T-helper 1 cell treated with Interleukin-12 subunit alpha and Interleukin-12 subunit beta and Interleukin-4 antibody, amounts not matched to agents 30 μg/mL and 1 μg/mL, for 36 hours (primary cell): Measurements from ENCODE around the gene CISD1.

Source experiments
- H3K27ac Mint-ChIP-seq: one replicate; pipeline ENCODE4 v1.8.0; 2021; ENCODE audit warnings: mild to moderate bottlenecking, mixed read lengths
- H3K27me3 Mint-ChIP-seq: one replicate; pipeline ENCODE4 v1.8.0; 2021; ENCODE audit warnings: low read depth, mixed read lengths
- H3K36me3 Mint-ChIP-seq: one replicate; pipeline ENCODE4 v1.8.0; 2021; ENCODE audit warnings: low read depth, mixed read lengths
- H3K4me1 Mint-ChIP-seq: one replicate; pipeline ENCODE4 v1.8.0; 2021; ENCODE audit warnings: low read depth, mixed read lengths
- H3K4me3 Mint-ChIP-seq: one replicate; pipeline ENCODE4 v1.8.0; 2021; ENCODE audit warnings: mild to moderate bottlenecking, moderate library complexity, mixed read lengths
- H3K9me3 Mint-ChIP-seq: one replicate; pipeline ENCODE4 v1.8.0; 2021; ENCODE audit warnings: mixed read lengths

Gene CISD1

DNA sequence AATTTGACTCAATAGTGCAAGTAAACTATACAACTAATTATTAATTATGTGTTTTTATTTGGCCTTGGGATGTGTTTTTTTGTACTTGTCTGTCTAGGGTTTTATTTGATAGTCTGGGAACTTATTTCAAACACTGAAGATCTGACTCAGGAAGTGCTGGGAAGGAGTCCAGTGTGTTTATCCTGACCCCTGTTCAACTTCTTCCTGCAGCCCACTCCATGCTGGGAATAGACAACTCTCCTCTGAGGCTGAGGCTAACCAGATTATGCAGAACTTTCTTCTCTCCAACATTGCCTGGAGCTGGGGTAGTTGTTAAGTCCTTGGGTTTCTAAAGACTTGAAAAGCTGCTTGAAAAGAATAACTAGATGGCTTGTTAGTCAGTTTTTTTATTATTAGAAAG is 6.9 kb downstream of the CISD1 start:
- Mint-ChIP-seq H3K36me3 (peaks cover 13% of the 10 kb centered on the region), H3K4me1 (peaks cover 24% of the 10 kb centered on the region), H3K27ac (no peak overlapping the region), H3K4me3 (no peak overlapping the region), H3K27me3 (no peaks in the 10 kb centered on the region), H3K9me3 (no peaks in the 10 kb centered on the region)

DNA sequence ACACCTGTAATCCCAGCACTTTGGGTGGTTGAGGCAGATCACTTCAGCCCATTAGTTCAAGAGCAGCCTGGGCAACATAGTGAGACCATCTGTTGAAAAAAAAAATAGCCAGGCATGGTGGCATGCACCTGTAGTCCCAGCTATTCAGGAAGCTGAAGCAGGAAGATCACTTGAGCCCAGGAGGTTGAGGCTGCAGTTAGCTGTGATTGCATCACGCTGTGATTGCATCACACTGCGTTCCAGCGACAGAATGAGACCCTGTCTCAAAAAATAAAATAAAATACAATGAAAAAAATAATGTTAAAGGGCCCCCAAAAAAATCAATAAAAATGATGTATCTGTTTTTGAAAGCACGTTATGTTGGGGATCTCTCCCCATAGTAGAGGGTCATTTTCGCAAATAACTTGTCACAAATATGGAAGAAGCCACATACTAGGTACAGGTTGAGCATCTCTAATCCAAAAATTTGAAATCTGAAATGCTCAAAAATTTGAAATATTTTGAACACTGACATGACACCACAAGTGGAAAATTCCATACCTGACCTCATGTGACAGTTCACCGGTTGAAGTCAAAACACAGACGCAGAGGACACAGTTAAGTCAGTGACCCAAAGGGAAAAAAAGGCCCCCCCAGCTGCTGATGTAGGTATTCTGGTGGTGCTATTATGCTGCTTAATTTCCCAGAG is 9.5 kb downstream of the CISD1 start:
- Mint-ChIP-seq H3K27ac (no peak overlapping the region), H3K27me3 (no peaks in the 10 kb centered on the region), H3K4me3 (no peak overlapping the region), H3K4me1 (peaks cover 33% of the 10 kb centered on the region), H3K36me3 (peaks cover 17% of the 10 kb centered on the region), H3K9me3 (no peaks in the 10 kb centered on the region)

- no peaks in the 10 kb centered on the region for H3K27me3 Mint-ChIP-seq
- H3K36me3 Mint-ChIP-seq, result peaks cover 17% of the 10 kb centered on the region
- no peaks in the 10 kb centered on the region for H3K9me3 Mint-ChIP-seq
- no peak overlapping the region for H3K27ac Mint-ChIP-seq
- H3K4me3 Mint-ChIP-seq, result no peak overlapping the region
- peaks cover 31% of the 10 kb centered on the region for H3K4me1 Mint-ChIP-seq
Measured at GRCh38 chr10:58278962-58279307, 10.0 kb downstream of the CISD1 start.

GRCh38 chr10:58280477-58280876 is 11.5 kb downstream of the CISD1 start:
- peaks cover 18% of the 10 kb centered on the region for H3K36me3 Mint-ChIP-seq
- H3K27ac Mint-ChIP-seq, result no peak overlapping the region
- H3K4me3 Mint-ChIP-seq, result no peak overlapping the region
- peaks cover 27% of the 10 kb centered on the region for H3K4me1 Mint-ChIP-seq
- H3K9me3 Mint-ChIP-seq, result no peaks in the 10 kb centered on the region
- no peaks in the 10 kb centered on the region for H3K27me3 Mint-ChIP-seq

DNA sequence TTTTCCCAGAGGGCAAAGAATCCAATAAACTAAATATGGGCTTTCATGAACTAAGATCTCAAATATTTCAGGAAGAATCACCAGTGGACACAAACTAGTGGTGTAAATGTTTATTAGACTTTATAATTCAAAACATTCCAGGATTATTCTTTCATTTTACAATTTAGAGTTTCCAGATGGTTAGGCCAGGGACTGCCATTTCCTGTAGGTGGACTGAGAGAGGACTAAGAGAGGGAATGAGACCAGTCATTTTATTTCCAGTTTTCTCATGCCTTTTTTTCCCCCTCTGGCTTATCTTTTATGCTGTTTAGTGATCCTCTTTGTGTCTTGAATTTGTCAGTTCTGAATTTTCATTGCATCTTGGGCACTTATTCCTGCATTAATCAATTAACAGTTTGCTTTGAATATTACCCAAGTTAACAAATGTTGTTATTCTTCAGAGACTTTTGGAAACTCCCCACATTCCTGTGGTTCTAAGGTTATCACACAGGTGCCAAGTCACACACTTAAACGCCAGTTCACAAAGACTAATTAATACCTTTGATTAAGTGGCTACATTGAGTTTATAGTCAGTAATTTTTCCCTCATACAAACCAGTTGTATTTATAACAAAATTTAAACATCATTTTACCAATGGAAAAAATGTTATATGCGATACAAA is 12.3 kb downstream of the CISD1 start:
- no peaks in the 10 kb centered on the region for H3K27me3 Mint-ChIP-seq
- H3K4me1 Mint-ChIP-seq, result peaks cover 26% of the 10 kb centered on the region
- H3K4me3 Mint-ChIP-seq, result no peak overlapping the region
- H3K27ac Mint-ChIP-seq, result no peak overlapping the region
- H3K36me3 Mint-ChIP-seq, result peaks cover 18% of the 10 kb centered on the region
- no peaks in the 10 kb centered on the region for H3K9me3 Mint-ChIP-seq

DNA sequence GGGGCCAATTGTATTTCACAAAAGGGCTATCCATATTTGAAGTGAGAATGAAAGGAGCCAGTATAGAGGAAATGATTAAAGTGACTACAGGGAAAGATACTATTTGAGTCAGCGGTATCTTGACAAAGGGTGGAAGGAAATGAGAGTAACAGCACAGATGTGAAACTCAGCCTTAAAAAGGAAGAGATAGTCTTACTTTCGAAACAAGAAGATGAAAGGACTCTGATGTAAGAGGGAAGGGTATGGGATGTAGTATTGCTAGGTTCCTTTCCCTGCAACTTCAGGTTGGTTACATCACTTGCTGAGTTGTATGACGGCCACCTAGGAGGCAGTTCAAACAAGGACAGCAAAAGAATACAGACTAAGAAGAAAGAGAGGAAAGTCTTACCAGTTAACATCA is 13.7 kb downstream of the CISD1 start:
- no peaks in the 10 kb centered on the region for H3K9me3 Mint-ChIP-seq
- H3K27ac Mint-ChIP-seq, result peak overlapping the region; percentile 84
- H3K4me1 Mint-ChIP-seq, result peaks cover 26% of the 10 kb centered on the region
- peaks cover 14% of the 10 kb centered on the region for H3K36me3 Mint-ChIP-seq
- H3K4me3 Mint-ChIP-seq, result peak overlapping the region; percentile 64
- no peaks in the 10 kb centered on the region for H3K27me3 Mint-ChIP-seq

GRCh38 chr10:58291538-58292174 is 22.7 kb downstream of the CISD1 start:
- no peak overlapping the region for H3K4me3 Mint-ChIP-seq

DNA sequence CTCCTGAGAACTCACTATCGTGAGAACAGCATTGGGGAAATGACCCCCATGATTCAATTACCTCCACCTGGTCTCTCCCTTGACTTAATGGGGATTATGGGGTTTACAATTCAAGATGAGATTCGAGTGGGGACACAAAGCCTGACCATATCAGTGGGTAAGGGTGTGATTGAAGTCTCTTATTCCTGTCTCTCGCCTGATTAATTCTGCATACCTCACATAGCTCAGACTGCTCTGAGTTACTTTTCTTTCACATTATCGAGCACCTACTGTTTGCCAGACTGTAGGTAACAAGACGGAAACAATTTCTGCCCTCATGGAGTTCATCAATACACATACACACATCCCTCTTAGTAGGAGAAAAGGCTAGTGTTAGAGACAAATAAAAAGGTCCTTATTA is 25.0 kb downstream of the CISD1 start:
- peaks cover 3% of the 10 kb centered on the region for H3K36me3 Mint-ChIP-seq
- H3K27ac Mint-ChIP-seq, result no peak overlapping the region
- no peak overlapping the region for H3K4me3 Mint-ChIP-seq
- peaks cover 2% of the 10 kb centered on the region for H3K4me1 Mint-ChIP-seq
- no peaks in the 10 kb centered on the region for H3K9me3 Mint-ChIP-seq
- no peaks in the 10 kb centered on the region for H3K27me3 Mint-ChIP-seq

More at GRCh38 chr10:58291538-58292174, 22.7 kb downstream of the CISD1 start:
- H3K9me3 Mint-ChIP-seq, result no peaks in the 10 kb centered on the region
- H3K4me1 Mint-ChIP-seq, result peaks cover 2% of the 10 kb centered on the region
- no peak overlapping the region for H3K27ac Mint-ChIP-seq
- peaks cover 3% of the 10 kb centered on the region for H3K36me3 Mint-ChIP-seq
- H3K27me3 Mint-ChIP-seq, result no peaks in the 10 kb centered on the region

- H3K36me3 Mint-ChIP-seq, result no peaks in the 10 kb centered on the region
- H3K9me3 Mint-ChIP-seq, result no peaks in the 10 kb centered on the region
- peaks cover 16% of the 10 kb centered on the region for H3K27me3 Mint-ChIP-seq
- H3K4me3 Mint-ChIP-seq, result no peak overlapping the region
- H3K27ac Mint-ChIP-seq, result no peak overlapping the region
- H3K4me1 Mint-ChIP-seq, result peaks cover 2% of the 10 kb centered on the region
Measured at GRCh38 chr10:58299580-58299979, 30.6 kb downstream of the CISD1 start.

DNA sequence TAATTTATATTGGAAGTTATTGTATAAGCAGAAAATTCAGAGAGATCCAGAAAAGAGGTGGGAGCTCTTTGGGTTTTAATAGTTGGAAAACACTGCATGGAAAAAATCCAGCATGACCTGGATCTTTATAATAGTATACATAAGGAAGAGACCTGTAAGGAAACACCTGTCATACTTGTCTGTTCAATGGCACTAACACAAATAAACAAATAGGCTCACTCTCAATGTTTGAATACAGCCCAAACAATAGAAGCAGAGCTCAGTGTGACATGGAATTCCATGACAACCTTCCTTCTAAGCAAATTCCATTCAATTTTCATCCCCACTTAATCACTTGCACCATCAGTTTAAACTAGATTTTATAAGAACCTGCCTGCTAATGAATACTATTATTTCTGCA is 31.7 kb downstream of the CISD1 start:
- H3K27ac Mint-ChIP-seq, result no peak overlapping the region
- H3K27me3 Mint-ChIP-seq, result peaks cover 16% of the 10 kb centered on the region
- no peaks in the 10 kb centered on the region for H3K36me3 Mint-ChIP-seq

DNA sequence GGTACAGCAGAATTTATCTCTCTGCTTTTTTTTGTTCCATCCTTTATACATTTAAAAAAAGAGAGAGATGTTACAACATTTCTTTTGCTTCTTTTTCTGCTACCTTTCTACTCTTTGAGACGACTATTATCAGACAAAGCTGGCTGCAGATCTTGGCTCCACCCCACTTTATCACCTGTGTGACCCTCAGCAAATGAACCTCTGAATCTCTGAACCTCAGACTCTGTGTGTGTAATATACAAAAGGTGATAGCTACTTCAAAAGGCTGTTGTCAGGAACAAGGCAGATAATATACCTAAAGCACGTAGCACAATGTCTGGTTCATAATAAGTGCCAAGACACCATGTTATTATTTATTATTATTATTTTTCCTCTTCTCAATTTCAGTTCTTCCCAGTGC is 33.3 kb downstream of the CISD1 start:
- Mint-ChIP-seq H3K36me3 (no peaks in the 10 kb centered on the region), H3K27ac (no peak overlapping the region), H3K4me1 (peaks cover 2% of the 10 kb centered on the region), H3K4me3 (no peak overlapping the region), H3K9me3 (no peaks in the 10 kb centered on the region), H3K27me3 (peaks cover 19% of the 10 kb centered on the region)

More for the DNA sequence above, 31.7 kb downstream of the CISD1 start:
- no peaks in the 10 kb centered on the region for H3K9me3 Mint-ChIP-seq
- H3K4me3 Mint-ChIP-seq, result no peak overlapping the region
- H3K4me1 Mint-ChIP-seq, result peaks cover 2% of the 10 kb centered on the region

- Mint-ChIP-seq H3K4me1 (peaks cover 2% of the 10 kb centered on the region), H3K9me3 (no peaks in the 10 kb centered on the region), H3K4me3 (no peak overlapping the region), H3K27ac (no peak overlapping the region), H3K36me3 (no peaks in the 10 kb centered on the region), H3K27me3 (peaks cover 19% of the 10 kb centered on the region)
Measured at GRCh38 chr10:58304099-58304633, 35.2 kb downstream of the CISD1 start.

DNA sequence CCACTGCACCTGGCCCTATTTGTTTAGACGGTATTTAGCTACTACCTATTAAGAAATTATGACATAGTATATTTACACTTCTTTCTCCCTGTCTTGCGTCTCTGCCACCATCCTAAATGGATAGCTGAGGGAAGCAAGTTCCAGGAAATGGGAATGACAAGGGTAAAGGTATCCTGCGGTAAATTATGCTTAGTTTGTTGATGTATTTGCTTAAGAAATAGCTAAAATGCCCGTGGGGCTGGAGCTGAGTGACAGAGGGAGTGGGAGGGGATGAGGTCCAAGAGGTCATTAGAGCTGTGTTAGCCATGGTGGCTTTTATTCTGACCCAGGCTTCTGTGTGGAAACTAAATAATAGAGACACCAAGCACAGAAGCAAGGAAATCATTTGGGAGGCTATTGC is 36.9 kb downstream of the CISD1 start:
- peaks cover 23% of the 10 kb centered on the region for H3K27me3 Mint-ChIP-seq
- H3K36me3 Mint-ChIP-seq, result no peaks in the 10 kb centered on the region
- H3K4me3 Mint-ChIP-seq, result no peak overlapping the region
- H3K9me3 Mint-ChIP-seq, result no peaks in the 10 kb centered on the region
- H3K4me1 Mint-ChIP-seq, result no peaks in the 10 kb centered on the region
- H3K27ac Mint-ChIP-seq, result no peak overlapping the region

DNA sequence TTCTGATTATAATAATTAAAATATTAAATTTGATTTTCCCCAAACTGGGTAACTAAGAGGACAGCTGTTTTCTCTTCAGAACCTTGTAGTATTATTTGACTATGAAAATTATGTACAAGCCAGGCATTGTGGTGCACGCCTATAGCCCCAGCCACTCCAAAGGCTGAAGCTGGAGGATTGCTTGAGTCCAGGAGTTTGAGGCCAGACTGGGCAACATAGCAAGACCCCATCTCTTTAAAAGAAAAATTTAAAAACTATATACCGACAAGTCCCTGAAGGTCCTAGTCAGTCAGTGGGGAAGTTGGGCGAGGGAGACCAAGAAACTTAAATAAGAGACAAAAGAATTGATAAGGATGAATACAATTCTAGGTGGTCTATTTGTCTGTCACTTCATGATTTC is 38.7 kb downstream of the CISD1 start:
- Mint-ChIP-seq H3K9me3 (no peaks in the 10 kb centered on the region), H3K4me1 (no peaks in the 10 kb centered on the region), H3K4me3 (no peak overlapping the region), H3K36me3 (no peaks in the 10 kb centered on the region), H3K27me3 (peaks cover 14% of the 10 kb centered on the region), H3K27ac (no peak overlapping the region)

DNA sequence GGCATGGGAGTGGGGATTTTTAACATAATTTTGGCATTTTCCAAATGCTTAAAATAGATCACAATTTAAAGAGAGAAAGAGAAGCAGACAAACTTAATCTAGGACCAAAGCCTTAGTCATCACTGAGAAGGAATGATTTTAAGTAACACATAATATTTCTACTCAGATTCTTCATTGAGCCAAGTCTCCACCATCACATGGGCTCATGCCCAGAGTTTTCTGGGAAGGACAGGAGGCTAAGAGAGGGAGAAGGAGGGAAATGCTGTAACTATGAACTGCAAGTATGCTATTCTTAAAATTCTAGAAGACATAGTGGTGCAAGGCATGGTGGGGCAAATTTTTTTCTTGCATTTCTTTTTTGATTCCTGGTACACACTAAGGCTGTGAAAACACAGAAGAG is 42.1 kb downstream of the CISD1 start:
- H3K4me3 Mint-ChIP-seq, result no peak overlapping the region

More for the DNA sequence above, 42.1 kb downstream of the CISD1 start:
- no peaks in the 10 kb centered on the region for H3K36me3 Mint-ChIP-seq
- no peak overlapping the region for H3K27ac Mint-ChIP-seq
- H3K27me3 Mint-ChIP-seq, result peaks cover 18% of the 10 kb centered on the region
- no peaks in the 10 kb centered on the region for H3K9me3 Mint-ChIP-seq
- H3K4me1 Mint-ChIP-seq, result no peaks in the 10 kb centered on the region
